Right ventricle myocardium superior (tissue), 1 donor: ENCODE data around the gene SLC7A8. TPM values are rescaled to one million over a fixed set of nuclear protein-coding genes. Genes with fewer than 3 reads are reported as not detected.
A peak's percentile ranks its signal among the peaks of the same experiment; 100 is the strongest.

Experiments
- ATAC-seq: fragments of 200-7000 bp; cut with Tn5 transposase; one replicate; pipeline ENCODE4 v1.9.1; 2020; ENCODE audit warnings: mild to moderate bottlenecking; ENCODE audit not compliant: poor library complexity
- DNase-seq: peaks from one replicate; pipeline ENCODE4 v3.0.0-alpha.2; 2020
- intact Hi-C: fragments of 100-400 bp; cut with DNase I; formaldehyde crosslinking; loops from one replicate; pipeline ENCODE4 v1.11.2; 2022
- total RNA-seq: library from RNA; stranded (reverse); fragmentation: NEBNext Ultra II Directional; extraction: Animal tissue kit (Norgen Biotek cat#: 25700); gene quantifications from one replicate; pipeline ENCODE4 v1.2.1, GENCODE V29; 2021
- donor health status: DM: no; HTN: yes; CAD: no; lungs with severe emphysema.

SLC7A8 gene
- total RNA-seq, 1 donor from 2014 or later = 11.6 TPM

DNA sequence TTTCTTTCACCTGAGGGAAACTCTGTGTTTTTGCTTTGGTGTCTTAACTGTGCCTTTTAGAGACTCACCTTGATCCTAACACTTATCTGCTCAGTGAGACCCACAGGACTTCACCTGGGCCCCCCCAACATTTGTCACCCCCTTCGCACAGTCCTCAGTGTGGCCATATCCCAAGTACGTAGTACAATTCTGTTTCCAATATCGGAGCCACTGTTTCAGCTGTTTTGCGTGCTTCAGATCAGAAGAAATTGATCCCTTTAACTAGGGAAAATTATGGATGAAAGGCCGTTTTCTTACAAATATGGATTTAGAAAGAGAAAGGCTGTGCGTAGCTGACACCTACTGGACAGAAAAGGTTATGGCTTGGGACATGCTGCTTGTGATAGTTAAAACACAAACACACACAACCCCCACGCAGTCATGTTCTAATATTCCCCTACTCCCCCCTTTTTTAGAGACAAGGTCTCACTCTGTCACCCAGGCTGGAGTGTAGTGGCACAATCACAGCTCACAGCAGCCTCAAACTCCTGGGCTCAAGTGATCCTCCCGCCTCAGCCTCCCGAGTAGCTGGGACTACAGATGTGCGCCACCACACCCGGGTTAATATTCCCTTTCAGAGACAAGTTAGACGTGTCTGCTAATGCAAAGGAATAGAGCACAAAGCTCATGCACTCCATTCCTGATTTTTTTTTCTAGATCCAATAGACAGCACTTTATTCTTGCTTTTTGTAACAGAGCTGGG, 3.6 kb upstream of the SLC7A8 start:
- intact Hi-C loops = loop anchor here (2.0 kb wide), 1 partner anchor 66 kb away; no protein-coding TSS in a partner anchor
- ATAC-seq (peak; percentile 74), DNase-seq (no peak)

GRCh38 chr14:23185063-23185462, 1.6 kb upstream of the SLC7A8 start:
- no peak for ATAC-seq
- DNase-seq = no peak
- intact Hi-C loops = no loop called here

- DNase-seq (no peak), ATAC-seq (peak; percentile 51)
- intact Hi-C loops = no loop called here
Measured at GRCh38 chr14:23183158-23183470, 346 bp downstream of the SLC7A8 start.

DNA sequence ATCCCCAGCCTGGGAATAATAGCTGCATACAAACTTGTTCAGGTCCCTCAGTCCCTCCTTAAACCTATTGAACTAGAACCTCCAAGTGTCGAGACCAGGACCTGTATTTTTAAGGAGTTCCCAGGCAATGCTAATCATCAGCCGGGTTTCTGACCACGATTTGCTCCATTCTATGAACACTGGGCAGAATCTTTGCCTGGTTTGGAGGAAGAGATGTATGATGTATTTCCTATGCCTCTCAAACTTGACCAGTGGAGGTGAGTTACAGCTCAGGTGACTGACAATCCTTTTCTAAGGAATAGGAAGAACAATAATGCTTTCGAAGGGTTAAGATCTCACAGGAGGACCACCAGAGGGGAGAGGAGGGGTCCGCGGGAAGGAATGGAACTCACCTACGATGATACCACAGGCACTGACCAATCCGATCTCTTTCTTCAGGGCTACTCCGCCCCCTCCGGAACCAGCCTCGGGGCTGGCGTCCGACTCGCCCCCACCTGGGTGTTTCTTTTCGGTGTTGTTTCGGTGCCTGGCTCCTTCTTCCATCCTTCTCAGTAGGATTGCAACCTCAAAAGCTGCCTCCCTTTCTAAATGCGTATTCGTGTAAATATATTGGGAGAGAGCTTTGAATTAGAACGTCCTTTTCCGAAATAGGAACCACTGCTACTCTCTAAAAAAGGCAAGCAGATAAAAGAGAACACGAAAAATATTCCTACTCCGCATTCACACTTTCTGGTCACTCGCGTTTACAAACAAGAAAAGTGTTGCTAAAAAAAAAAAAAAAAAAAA, 895 bp downstream of the SLC7A8 start:
- DNase-seq (no peak), ATAC-seq (peak; percentile 72)
- intact Hi-C loops = no loop called here

DNA sequence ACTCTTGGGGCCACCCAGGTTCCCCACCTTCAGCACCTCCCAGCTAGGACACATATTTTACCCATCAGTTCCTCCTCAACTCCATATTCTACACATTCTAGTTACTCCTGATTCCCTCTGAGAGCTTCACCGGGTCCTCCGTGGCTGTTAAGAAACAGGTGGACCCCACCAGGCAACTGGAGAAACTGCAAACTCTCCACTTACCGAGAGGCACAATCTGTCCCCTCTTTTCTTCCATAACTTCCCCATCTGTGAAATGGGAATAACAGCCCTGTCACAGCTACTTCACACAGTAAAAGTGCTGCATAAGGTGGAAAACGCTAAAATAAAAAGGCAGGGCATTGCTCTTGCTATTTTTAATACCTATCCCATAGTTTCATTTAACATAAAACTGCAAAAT, 1.5 kb downstream of the SLC7A8 start:
- no peak for ATAC-seq
- intact Hi-C loops = no loop called here
- DNase-seq = no peak

- intact Hi-C loops = no loop called here
- DNase-seq (no peak), ATAC-seq (no peak)
Measured at GRCh38 chr14:23181453-23181852, 2.0 kb downstream of the SLC7A8 start.

- ATAC-seq = no peak
- intact Hi-C loops = no loop called here
Measured at GRCh38 chr14:23177181-23177580, 6.3 kb downstream of the SLC7A8 start.

DNA sequence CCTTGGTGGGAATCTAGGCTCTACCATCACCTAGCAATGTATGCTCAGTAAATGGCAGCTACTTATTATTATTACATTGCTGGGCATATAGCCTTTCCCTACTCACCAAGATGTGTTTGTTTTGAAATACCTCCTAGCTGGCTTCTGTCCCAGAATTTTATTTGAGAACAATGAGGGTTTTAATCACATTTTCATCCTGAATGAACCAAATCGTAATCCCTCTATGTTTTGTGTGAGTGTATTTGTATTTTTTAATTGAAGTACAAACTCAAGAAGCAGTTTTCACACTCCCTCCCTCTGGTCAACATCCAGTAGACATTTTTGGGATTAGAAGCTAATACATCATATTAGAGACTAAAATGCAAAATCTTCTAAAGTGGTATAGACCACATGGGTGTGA, 7.6 kb downstream of the SLC7A8 start:
- intact Hi-C loops = no loop called here
- no peak for ATAC-seq
- DNase-seq = no peak

More at GRCh38 chr14:23177181-23177580, 6.3 kb downstream of the SLC7A8 start:
- DNase-seq = no peak

DNA sequence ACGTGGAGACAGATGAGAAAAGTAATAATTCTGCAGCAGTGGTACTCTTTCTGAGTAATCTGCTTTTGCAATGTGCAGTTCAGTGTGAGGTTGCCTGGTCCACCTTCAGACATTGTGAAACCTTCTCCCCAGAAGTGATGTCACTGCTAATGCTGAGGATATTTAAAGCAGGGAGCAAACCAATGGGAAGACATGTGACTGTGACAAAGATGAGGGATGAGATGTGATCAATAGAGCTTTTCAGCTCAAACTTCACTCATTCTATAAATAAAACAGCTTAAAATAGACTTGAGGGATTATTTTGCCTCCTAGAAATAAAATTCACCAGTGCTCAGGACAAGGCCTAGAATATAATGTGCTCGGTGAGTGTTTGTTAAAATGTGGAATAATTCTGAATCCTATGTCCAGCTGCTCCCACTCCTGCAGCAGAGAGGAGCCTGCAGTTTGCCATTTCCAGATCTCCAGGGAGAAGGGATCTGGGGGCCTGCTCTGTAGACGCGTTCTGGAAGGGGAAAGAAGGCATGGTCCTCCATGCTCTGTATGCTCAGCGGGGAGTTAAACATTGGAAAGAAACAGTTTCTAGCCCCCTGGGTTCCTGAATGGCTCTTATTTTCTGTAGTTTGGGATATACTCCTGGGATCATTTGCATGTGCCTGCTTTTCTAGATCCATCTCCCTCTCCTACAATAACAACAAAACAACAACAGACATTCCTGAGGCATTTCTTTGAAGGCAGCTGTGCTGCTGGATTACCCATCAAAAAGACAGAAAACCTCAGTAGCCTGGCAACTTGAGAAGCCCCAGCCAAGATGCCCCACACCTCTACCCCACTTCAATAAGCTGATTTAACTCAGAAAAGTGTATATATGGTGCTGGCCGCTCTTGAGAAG, 8.9 kb downstream of the SLC7A8 start:
- ATAC-seq (peak; percentile 71), DNase-seq (no peak)
- intact Hi-C loops = no loop called here

DNA sequence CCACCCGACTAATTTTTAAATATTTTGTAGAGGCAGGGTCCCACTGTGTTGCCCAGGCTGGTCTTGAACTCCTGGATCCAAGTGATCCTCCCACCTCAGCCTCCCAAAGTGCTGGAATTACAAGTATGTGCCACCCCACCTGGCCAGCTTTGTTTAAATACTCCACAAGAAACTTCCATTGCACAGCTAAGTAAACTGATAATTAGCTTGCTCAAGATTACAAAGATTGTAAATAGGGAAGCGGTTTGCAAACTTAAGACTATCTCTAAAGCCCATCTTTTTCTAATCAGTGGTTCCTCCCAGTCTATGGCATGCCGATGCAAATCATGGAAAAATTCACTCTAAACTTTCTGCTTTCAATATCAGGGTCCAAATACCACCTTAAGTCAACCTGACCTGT, 9.7 kb downstream of the SLC7A8 start:
- ATAC-seq = no peak
- no peak for DNase-seq
- intact Hi-C loops = no loop called here

GRCh38 chr14:23173031-23173430, 10.4 kb downstream of the SLC7A8 start:
- intact Hi-C loops = no loop called here
- ATAC-seq = peak; percentile 61

GRCh38 chr14:23172574-23172973, 10.9 kb downstream of the SLC7A8 start:
- DNase-seq = no peak
- no peak for ATAC-seq
- intact Hi-C loops = no loop called here

More at GRCh38 chr14:23173031-23173430, 10.4 kb downstream of the SLC7A8 start:
- DNase-seq = no peak

GRCh38 chr14:23172096-23172495, 11.4 kb downstream of the SLC7A8 start:
- intact Hi-C loops = no loop called here
- no peak for DNase-seq
- no peak for ATAC-seq

GRCh38 chr14:23171222-23171975, 12.1 kb downstream of the SLC7A8 start:
- intact Hi-C loops = no loop called here
- DNase-seq (no peak), ATAC-seq (no peak)

GRCh38 chr14:23169622-23170021, 13.8 kb downstream of the SLC7A8 start:
- no peak for DNase-seq

DNA sequence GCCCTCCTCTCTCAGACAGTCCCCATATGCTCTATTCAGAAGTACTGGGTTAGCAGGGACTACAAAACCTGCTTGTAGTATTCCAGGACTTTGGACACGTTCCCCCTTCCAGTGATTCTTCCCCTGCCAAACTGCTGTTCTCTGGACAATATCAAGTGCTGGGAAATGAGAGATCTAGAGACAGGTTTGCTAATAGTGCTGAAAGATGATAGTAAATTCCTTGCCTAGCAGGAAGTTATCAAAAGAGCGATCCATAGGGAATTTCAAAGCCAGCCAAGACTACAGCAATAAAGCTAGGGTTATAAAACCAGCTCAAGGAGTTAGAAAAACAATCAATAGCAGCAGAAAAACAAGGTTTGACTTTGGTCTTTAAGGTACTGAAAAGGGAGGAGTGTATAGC, 15.2 kb downstream of the SLC7A8 start:
- intact Hi-C loops = no loop called here
- DNase-seq (no peak), ATAC-seq (peak; percentile 77)

More at GRCh38 chr14:23169622-23170021, 13.8 kb downstream of the SLC7A8 start:
- intact Hi-C loops = no loop called here
- no peak for ATAC-seq

DNA sequence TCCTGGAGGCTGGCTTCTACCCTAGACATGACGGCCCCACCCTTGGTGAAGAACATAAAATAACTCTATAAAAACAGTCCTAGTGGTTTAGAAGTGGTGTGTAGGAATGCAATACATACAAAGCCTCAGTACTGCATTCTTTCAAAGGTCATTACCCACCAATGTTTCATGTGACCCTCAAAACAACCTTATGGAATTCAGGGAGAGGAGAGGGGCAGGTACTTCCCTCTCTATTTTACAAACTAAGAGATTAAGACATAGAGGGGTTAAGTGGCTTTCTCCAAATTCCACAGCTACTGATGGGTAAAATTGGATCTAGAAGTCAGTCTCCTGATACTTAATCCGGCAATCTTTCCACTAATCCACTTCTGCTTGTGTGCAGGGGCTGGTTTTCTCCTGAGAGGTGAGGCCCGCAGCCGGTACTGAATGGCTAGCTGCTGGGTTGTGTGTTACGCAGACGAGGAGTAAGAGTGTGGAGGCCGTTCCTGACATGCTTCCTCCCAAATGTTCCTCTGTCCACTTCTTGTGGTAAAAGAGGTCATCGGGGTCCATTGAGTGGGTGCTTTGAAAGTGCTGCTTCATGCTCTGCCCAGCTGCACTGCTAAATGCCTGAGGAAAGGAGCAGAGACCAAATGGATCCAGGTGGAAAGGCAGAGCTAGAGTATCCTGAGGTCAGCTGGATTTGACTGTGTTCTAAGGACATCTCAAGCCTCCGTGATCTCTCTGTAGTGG, 16.2 kb downstream of the SLC7A8 start:
- intact Hi-C loops = no loop called here
- DNase-seq (no peak), ATAC-seq (no peak)

DNA sequence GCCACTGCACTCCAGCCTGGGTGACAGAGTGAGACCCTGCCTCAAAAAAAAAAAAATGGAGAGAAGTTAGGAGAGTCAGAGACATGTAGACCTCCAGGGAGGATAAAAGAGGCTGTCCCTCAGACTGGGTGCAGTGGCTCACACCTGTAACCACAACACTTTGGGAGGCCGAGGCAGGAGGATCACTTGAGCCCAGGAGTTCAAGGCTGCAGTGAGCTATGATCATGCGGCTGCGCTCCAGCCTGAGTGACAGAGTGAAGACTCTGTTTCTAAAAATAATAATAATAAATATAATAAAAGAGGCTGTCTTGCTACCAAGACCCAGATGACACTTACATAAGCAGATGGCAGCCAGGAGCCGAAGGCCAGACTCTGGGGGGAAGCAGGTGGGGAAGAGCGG, 18.5 kb downstream of the SLC7A8 start:
- ATAC-seq = no peak
- intact Hi-C loops = no loop called here
- DNase-seq = no peak
